ENCODE measurements around the gene TTC21A. TPM values are rescaled to one million over a fixed set of nuclear protein-coding genes. Genes with fewer than 3 reads are reported as not detected.
A peak's percentile ranks its signal among the peaks of the same experiment; 100 is the strongest.

TTC21A gene
- total and polyA plus RNA-seq, 10 of the 15 experiments (the other 5 are each of a cell fraction or from before 2014, with no cell fraction given): 0.62 to 3.2 (median 1.2) TPM

GRCh38 chr3:39149498-39150147, 42.1 kb downstream of the TTC21A start:
- TF ChIP-seq ZNF622 (IDR thresholded peaks at IDR 0.05) (no peak), NFIC (IDR thresholded peaks at IDR 0.05; ENCODE audit: low read depth, low read length) (no peak), FOXK2 (IDR thresholded peaks at IDR 0.05) (no peak), SKIL (IDR thresholded peaks at IDR 0.05; ENCODE audit: low read depth, poor library complexity, severe bottlenecking) (no peak), CBX5 (IDR thresholded peaks at IDR 0.05; ENCODE audit: low read depth) (no peak), POLR2AphosphoS5 (IDR thresholded peaks at IDR 0.05; ENCODE audit: low read length) (0 out of 2 replicates have a peak, but pooled peaks have one; percentile 42), JUNB (IDR thresholded peaks at IDR 0.05) (no peak)
- in situ Hi-C loops (cut with MboI): no loop called here
- peak overlapping the region; percentile 99 for H3K27ac ChIP-seq (ENCODE audit: control insufficient read depth, insufficient read depth)
- intact Hi-C loops (cut with micrococcal nuclease; ENCODE audit: unreplicated experiment): no loop called here
- no peaks in the 10 kb centered on the region for H3K27me3 ChIP-seq (replicated peaks in 1 of 2; ENCODE audit: control insufficient read depth in 2 of 2, insufficient read depth in 2 of 2, low read length in 1 of 2)
- ChIA-PET CTCF (interaction anchor here (0.5 to 4.4 kb wide), 7 partner anchors 23 to 149 kb away, joined by 3 to 27 read pairs (median 4); no protein-coding TSS in a partner anchor), POLR2A (interaction anchor here (0.6 to 2.5 kb wide), 7 partner anchors 16 to 257 kb away, joined by 3 to 11 read pairs (median 4); no protein-coding TSS in a partner anchor), RAD21 (ENCODE audit: unreplicated experiment) (interaction anchor here (0.6 to 2.0 kb wide), 10 partner anchors 16 to 146 kb away, joined by 3 to 6 read pairs (median 4); no protein-coding TSS in a partner anchor), SMC1A (ENCODE audit: uncharacterized antibody, unreplicated experiment) (interaction anchor here (0.8 to 4.9 kb wide), 15 partner anchors 9 to 150 kb away, joined by 3 to 20 read pairs (median 4); partner anchors contain the start of genes GORASP1 and TTC21A)
- DNase-seq (ENCODE audit: low read depth, low spot score) (no peak), ATAC-seq (no peak), FAIRE-seq (no peak)
- H3K79me2 ChIP-seq (ENCODE audit: control insufficient read depth, insufficient read depth, low read length): peaks cover 78% of the 10 kb centered on the region
- peak overlapping the region; percentile 97 for H3K4me2 ChIP-seq (ENCODE audit: control insufficient read depth, insufficient read depth)
- peaks cover 45% of the 10 kb centered on the region for H3K4me1 ChIP-seq (ENCODE audit: control insufficient read depth, insufficient read depth, low read length)
- peaks cover under 1 to 3% of the 10 kb centered on the region in 2 experiments; a peak in 3 of 4 replicates for H3K36me3 ChIP-seq (ENCODE audit: control insufficient read depth in 2 of 2, insufficient read depth in 2 of 2, low read length in 1 of 2)
- BruUV-seq (replicated peaks): no TSS peak
- H2AFZ ChIP-seq (ENCODE audit: control insufficient read depth, low read depth, low read length): no peak overlapping the region
- WGBS (ENCODE audit: insufficient coverage, insufficient replicate concordance, low lambda C conversion rate, missing lambda C conversion rate): 65% methylated on average over 3 of the region's 3 CpGs
- H3K9ac ChIP-seq (ENCODE audit: control insufficient read depth, insufficient read depth, low read length): peak overlapping the region; percentile 85
- peak overlapping the region; percentile 76; the same call in 1 of the 2 replicates for H3K4me3 ChIP-seq
- no peaks in the 10 kb centered on the region for H3K9me3 ChIP-seq (replicated peaks; ENCODE audit: control insufficient read depth, insufficient read depth, low read length)
- H4K20me1 ChIP-seq (ENCODE audit: control insufficient read depth, insufficient read depth): no peaks in the 10 kb centered on the region
